HepG2 (cell line): ENCODE measurements around the gene WDR45B. TPM values are rescaled to one million over a fixed set of nuclear protein-coding genes. Genes with fewer than 3 reads are reported as not detected.

Experiments used
- ARHGAP35 ChIP-seq: sonication (generic); formaldehyde crosslinking; IDR thresholded peaks from 2 replicates; pipeline ENCODE4 v1.9.0; 2022; ENCODE audit warnings: mild to moderate bottlenecking, inconsistent platforms, moderate library complexity, missing genetic modification reagents, borderline replicate concordance
- FOXJ3 ChIP-seq: sonication (generic); formaldehyde crosslinking; IDR thresholded peaks from 2 replicates; pipeline ENCODE4 v1.4.0; 2020; ENCODE audit warnings: missing genetic modification reagents, mild to moderate bottlenecking, borderline replicate concordance
- NFYB ChIP-seq: sonication (generic); formaldehyde crosslinking; IDR thresholded peaks from 2 replicates; pipeline ENCODE4 v1.4.0; 2020; ENCODE audit warnings: missing genetic modification reagents
- SKIL ChIP-seq: sonication (generic); formaldehyde crosslinking; IDR thresholded peaks from 2 replicates; pipeline ENCODE4 v1.8.0; 2022; ENCODE audit warnings: missing genetic modification reagents, mild to moderate bottlenecking, moderate library complexity, borderline replicate concordance
- ZBTB38 ChIP-seq: sonication (generic); formaldehyde crosslinking; IDR thresholded peaks from 2 replicates; pipeline ENCODE4 v1.5.1; 2020; ENCODE audit warnings: mild to moderate bottlenecking, missing genetic modification reagents
- ZFY ChIP-seq: sonication (generic); formaldehyde crosslinking; IDR thresholded peaks from 2 replicates; pipeline ENCODE4 v1.4.0; 2020; ENCODE audit warnings: missing genetic modification reagents
- ZIK1 ChIP-seq: sonication (generic); formaldehyde crosslinking; IDR thresholded peaks from 2 replicates; pipeline ENCODE4 v1.5.0; 2020; ENCODE audit warnings: mild to moderate bottlenecking, low read depth, missing genetic modification reagents, borderline replicate concordance
- ZNF33B ChIP-seq: sonication (generic); formaldehyde crosslinking; IDR thresholded peaks from 2 replicates; pipeline ENCODE4 v1.5.1; 2020; ENCODE audit warnings: mild to moderate bottlenecking, missing genetic modification reagents
- polyA plus RNA-seq, 8 experiments: library from polyadenylated mRNA; depleted of rRNA in 3 of 8; stranded (reverse) in 7 of 8; unstranded in 1 of 8; fragments of >200 nt; fragmentation: Illumina TruSeq in 4 of 8; extraction: Trizol in 4 of 8; gene quantifications; 2 replicates each; pipeline versions ENCODE4 v1.2.1 to v1.2.3, GENCODE V29; 2011 to 2016; ENCODE audit warnings: low read depth in 4 of 8, missing spikeins in 1 of 8, mixed read lengths in 1 of 8; ENCODE audit not compliant: insufficient read depth in 1 of 8
- total RNA-seq, 5 experiments: library from RNA; depleted of rRNA; stranded (reverse); fragments of >200 nt; fragmentation: Illumina TruSeq; extraction: Trizol; gene quantifications; 2 replicates each; pipeline ENCODE4 v1.2.3, GENCODE V29; 2016; ENCODE audit warnings: low read depth in 1 of 5
- TF ChIP-seq, protein P1 (sequence below): sonication (generic); formaldehyde crosslinking; IDR thresholded peaks from 2 replicates; pipeline ENCODE4 v1.5.0; 2020; ENCODE audit warnings: mild to moderate bottlenecking, missing genetic modification reagents

Gene WDR45B
- total and polyA plus RNA-seq, 2 of the 13 experiments (the other 11 are each of a cell fraction or from before 2014, with no cell fraction given): 86.2 to 155 TPM

- TF ChIP-seq ZNF33B (CRISPR knock-in tag): no peak
- TF ChIP-seq ARHGAP35 (CRISPR knock-in tag): no peak
- TF ChIP-seq ZFY: no peak
- no peak for TF ChIP-seq FOXJ3 (CRISPR knock-in tag)
- no peak for TF ChIP-seq ZIK1 (CRISPR knock-in tag)
- TF ChIP-seq NFYB (CRISPR knock-in tag): no peak
- no peak for TF ChIP-seq ZBTB38 (CRISPR knock-in tag)
- TF ChIP-seq, protein P1, sequence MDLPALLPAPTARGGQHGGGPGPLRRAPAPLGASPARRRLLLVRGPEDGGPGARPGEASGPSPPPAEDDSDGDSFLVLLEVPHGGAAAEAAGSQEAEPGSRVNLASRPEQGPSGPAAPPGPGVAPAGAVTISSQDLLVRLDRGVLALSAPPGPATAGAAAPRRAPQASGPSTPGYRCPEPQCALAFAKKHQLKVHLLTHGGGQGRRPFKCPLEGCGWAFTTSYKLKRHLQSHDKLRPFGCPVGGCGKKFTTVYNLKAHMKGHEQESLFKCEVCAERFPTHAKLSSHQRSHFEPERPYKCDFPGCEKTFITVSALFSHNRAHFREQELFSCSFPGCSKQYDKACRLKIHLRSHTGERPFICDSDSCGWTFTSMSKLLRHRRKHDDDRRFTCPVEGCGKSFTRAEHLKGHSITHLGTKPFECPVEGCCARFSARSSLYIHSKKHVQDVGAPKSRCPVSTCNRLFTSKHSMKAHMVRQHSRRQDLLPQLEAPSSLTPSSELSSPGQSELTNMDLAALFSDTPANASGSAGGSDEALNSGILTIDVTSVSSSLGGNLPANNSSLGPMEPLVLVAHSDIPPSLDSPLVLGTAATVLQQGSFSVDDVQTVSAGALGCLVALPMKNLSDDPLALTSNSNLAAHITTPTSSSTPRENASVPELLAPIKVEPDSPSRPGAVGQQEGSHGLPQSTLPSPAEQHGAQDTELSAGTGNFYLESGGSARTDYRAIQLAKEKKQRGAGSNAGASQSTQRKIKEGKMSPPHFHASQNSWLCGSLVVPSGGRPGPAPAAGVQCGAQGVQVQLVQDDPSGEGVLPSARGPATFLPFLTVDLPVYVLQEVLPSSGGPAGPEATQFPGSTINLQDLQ (CRISPR knock-in tag): no peak
- no peak for TF ChIP-seq SKIL (CRISPR knock-in tag)
Observed at GRCh38 chr17:82586576-82587233, 61.5 kb downstream of the WDR45B start (continued).
